Ishikawa (cell line): ENCODE data around the gene LY6G5C.

ENCODE experiments used
- CEBPB ChIP-seq: IDR thresholded peaks from 2 replicates; pipeline ENCODE4 v1.6.1; 2012
- CREB1 ChIP-seq: IDR thresholded peaks from 2 replicates; pipeline ENCODE4 v1.6.1; 2012; ENCODE audit warnings: low read depth
- EGR1 ChIP-seq: IDR thresholded peaks from 2 replicates; pipeline ENCODE4 v1.6.1; 2012
- EP300 ChIP-seq: IDR thresholded peaks from 2 replicates; pipeline ENCODE4 v1.6.1; 2012; ENCODE audit warnings: borderline replicate concordance
- FOXM1 ChIP-seq: IDR thresholded peaks from 2 replicates; pipeline ENCODE4 v1.6.1; 2012; ENCODE audit warnings: low read depth, borderline replicate concordance
- NFIC ChIP-seq: IDR thresholded peaks from 2 replicates; pipeline ENCODE4 v1.6.1; 2012
- RAD21 ChIP-seq: IDR thresholded peaks from 2 replicates; pipeline ENCODE4 v1.6.1; 2012; ENCODE audit warnings: low read depth
- TAF1 ChIP-seq: IDR thresholded peaks from 2 replicates; pipeline ENCODE4 v1.6.1; 2012; ENCODE audit warnings: low read depth, mild to moderate bottlenecking
- TCF12 ChIP-seq: IDR thresholded peaks from 2 replicates; pipeline ENCODE4 v1.6.1; 2012; ENCODE audit warnings: low read depth
- TEAD4 ChIP-seq: IDR thresholded peaks from 2 replicates; pipeline ENCODE4 v1.6.1; 2012
- USF1 ChIP-seq: IDR thresholded peaks from 2 replicates; pipeline ENCODE4 v1.6.1; 2012
- YY1 ChIP-seq: IDR thresholded peaks from 2 replicates; pipeline ENCODE4 v1.6.1; 2012; ENCODE audit warnings: low read depth
- ZBTB7A ChIP-seq: IDR thresholded peaks from 2 replicates; pipeline ENCODE4 v1.6.1; 2012; ENCODE audit warnings: low read depth
- TF ChIP-seq, protein P1 (sequence below): IDR thresholded peaks from 2 replicates; pipeline ENCODE4 v1.6.1; 2012; ENCODE audit warnings: low read depth, mild to moderate bottlenecking
- TF ChIP-seq, protein P2 (sequence below): IDR thresholded peaks from 2 replicates; pipeline ENCODE4 v1.6.1; 2012

Gene LY6G5C

GRCh38 chr6:31658983-31659648 lies 21.8 kb downstream of the LY6G5C start:
- no peak for TF ChIP-seq CEBPB
- no peak for TF ChIP-seq ZBTB7A
- TF ChIP-seq YY1: no peak
- TF ChIP-seq, protein P1, sequence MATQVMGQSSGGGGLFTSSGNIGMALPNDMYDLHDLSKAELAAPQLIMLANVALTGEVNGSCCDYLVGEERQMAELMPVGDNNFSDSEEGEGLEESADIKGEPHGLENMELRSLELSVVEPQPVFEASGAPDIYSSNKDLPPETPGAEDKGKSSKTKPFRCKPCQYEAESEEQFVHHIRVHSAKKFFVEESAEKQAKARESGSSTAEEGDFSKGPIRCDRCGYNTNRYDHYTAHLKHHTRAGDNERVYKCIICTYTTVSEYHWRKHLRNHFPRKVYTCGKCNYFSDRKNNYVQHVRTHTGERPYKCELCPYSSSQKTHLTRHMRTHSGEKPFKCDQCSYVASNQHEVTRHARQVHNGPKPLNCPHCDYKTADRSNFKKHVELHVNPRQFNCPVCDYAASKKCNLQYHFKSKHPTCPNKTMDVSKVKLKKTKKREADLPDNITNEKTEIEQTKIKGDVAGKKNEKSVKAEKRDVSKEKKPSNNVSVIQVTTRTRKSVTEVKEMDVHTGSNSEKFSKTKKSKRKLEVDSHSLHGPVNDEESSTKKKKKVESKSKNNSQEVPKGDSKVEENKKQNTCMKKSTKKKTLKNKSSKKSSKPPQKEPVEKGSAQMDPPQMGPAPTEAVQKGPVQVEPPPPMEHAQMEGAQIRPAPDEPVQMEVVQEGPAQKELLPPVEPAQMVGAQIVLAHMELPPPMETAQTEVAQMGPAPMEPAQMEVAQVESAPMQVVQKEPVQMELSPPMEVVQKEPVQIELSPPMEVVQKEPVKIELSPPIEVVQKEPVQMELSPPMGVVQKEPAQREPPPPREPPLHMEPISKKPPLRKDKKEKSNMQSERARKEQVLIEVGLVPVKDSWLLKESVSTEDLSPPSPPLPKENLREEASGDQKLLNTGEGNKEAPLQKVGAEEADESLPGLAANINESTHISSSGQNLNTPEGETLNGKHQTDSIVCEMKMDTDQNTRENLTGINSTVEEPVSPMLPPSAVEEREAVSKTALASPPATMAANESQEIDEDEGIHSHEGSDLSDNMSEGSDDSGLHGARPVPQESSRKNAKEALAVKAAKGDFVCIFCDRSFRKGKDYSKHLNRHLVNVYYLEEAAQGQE: no peak
- no peak for TF ChIP-seq USF1
- TF ChIP-seq TEAD4: no peak
- no peak for TF ChIP-seq EGR1
- TF ChIP-seq, protein P2, sequence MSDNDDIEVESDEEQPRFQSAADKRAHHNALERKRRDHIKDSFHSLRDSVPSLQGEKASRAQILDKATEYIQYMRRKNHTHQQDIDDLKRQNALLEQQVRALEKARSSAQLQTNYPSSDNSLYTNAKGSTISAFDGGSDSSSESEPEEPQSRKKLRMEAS: no peak
- TF ChIP-seq NFIC: no peak
- TF ChIP-seq TCF12: no peak
- no peak for TF ChIP-seq EP300
- TF ChIP-seq CREB1: no peak
- TF ChIP-seq TAF1: no peak
- TF ChIP-seq FOXM1: no peak
- no peak for TF ChIP-seq RAD21

DNA sequence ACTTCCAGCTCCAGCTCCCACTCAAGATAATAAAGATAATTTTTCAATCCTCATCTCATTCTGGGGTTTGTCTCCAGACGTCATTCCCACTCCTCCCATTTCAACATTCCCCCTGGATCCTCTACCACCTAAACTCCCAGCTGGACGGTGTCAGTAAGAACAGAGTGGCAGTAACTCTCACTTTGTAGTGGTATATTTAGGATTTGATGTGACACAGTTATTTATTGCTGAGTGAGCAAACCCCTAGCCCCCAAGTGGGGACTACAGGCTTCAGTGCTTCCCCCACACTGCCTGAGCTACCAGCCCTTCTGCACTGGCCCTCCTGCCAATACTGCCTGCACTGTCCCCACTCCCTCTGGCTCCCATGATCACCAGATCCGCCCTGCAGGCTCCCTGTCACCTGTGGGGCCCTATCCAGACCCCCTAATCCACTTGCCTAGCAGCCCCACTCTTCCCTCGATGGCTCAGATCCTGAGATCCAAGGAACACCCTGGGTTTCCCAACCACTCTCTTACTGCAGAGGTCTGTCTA lies 22.6 kb downstream of the LY6G5C start:
- TF ChIP-seq, protein P1: no peak
- no peak for TF ChIP-seq FOXM1
- TF ChIP-seq CEBPB: no peak
- TF ChIP-seq ZBTB7A: no peak
- no peak for TF ChIP-seq CREB1
- TF ChIP-seq TCF12: no peak
- no peak for TF ChIP-seq USF1
- no peak for TF ChIP-seq EP300
- no peak for TF ChIP-seq TAF1
- TF ChIP-seq YY1: no peak
- TF ChIP-seq TEAD4: no peak
- TF ChIP-seq, protein P2: no peak
- TF ChIP-seq RAD21: no peak
- no peak for TF ChIP-seq EGR1

DNA sequence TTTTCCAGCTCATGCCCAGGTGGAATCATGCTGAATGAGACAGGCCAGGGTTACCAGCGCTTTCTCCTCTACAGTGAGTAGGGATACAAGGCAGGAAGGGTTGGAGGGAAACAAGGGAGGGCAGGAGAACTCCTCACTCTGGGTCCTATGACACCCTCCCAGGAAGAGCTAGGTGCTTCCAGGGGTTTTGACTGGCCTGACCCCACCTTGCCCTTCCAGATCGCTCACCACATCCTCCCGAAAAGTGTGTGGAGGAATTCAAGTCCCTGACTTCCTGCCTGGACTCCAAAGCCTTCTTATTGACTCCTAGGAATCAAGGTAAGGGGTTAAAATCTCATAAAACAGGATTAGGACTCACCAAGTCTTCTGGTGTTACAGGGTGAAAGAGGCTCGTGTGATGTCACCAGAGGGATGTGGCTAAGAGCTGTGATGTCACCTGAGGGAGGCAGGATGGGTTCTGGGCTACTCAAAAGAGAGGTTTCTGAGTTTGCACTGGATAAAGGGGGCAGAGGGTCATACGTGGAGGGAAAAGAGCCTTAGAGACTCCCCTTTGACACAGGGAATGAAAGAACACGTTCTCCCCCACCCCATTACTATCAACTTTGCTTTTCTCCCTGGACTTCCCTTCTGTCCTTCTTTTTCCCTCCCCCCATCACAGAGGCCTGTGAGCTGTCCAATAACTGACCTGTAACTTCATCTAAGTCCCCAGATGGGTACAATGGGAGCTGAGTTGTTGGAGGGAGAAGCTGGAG lies 23.3 kb downstream of the LY6G5C start:
- TF ChIP-seq FOXM1: no peak
- TF ChIP-seq EP300: no peak
- TF ChIP-seq USF1: no peak
- TF ChIP-seq YY1: no peak
- no peak for TF ChIP-seq ZBTB7A
- TF ChIP-seq TEAD4: no peak
- TF ChIP-seq, protein P2: no peak
- TF ChIP-seq TAF1: no peak
- no peak for TF ChIP-seq CEBPB
- TF ChIP-seq CREB1: no peak
- TF ChIP-seq TCF12: no peak
- TF ChIP-seq NFIC: no peak
- TF ChIP-seq, protein P1: no peak
- no peak for TF ChIP-seq RAD21
